SH-SY5Y (cell line): Measurements from ENCODE around the gene TMEM87B.

Experiments
- GATA2 ChIP-seq: IDR thresholded peaks from 2 replicates; pipeline ENCODE4 v1.6.1; 2011; ENCODE audit warnings: mild to moderate bottlenecking, low read depth, low read length
- GATA3 ChIP-seq: IDR thresholded peaks from 2 replicates; pipeline ENCODE4 v1.6.1; 2011; ENCODE audit warnings: low read depth, mild to moderate bottlenecking, low read length, moderate library complexity

TMEM87B gene

DNA sequence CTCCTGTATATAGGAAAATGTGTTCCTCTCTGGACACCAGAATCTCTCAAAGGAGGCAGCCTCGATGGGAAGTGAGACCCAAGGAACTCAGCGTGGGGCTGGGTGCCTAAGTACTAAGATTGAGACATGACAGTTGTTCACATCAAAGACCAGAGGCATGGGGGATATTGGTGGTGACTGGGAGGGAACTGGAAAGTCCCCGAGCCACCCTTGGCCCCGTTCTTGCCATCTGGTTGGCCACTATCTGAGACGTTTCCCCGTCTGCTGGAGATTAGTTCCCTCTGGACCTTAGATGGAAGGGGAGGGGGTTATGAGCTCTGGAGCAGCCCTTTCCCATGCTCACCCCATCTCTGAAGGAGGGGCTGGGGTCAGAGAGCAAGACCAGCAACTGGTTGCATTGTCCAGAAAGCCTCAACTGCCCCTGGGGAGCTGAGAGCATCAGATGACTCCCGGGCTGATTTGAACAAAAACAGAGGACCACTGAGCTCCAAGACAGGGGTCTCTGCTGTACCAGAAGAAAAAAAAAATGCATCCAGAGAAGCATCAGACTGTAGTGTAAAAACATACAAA lies 94.9 kb downstream of the TMEM87B start:
- TF ChIP-seq GATA2 (no peak), GATA3 (no peak)

- TF ChIP-seq GATA3 (no peak), GATA2 (no peak)
Observed at GRCh38 chr2:112150447-112150846, 95.4 kb downstream of the TMEM87B start.

DNA sequence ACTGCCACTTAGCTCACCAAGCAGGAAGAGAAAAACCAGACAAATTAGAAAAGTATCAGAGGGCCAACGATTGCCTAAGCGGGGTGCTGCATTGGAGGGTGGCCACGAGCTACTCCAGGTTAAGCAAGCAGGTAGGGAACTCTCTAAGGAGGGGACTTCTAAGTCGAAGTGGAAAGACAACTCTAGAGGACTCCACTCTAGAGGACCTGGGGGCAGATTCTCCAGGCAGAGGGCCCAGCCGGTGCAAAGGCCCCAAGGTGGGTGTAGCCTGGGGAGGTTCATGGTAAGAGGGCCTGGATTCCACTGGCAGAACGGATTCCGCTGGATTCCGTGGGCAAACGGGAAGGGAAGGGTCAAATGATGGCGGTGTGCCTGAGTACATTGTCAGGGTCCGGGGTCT lies 95.8 kb downstream of the TMEM87B start:
- TF ChIP-seq GATA3 (no peak), GATA2 (no peak)

DNA sequence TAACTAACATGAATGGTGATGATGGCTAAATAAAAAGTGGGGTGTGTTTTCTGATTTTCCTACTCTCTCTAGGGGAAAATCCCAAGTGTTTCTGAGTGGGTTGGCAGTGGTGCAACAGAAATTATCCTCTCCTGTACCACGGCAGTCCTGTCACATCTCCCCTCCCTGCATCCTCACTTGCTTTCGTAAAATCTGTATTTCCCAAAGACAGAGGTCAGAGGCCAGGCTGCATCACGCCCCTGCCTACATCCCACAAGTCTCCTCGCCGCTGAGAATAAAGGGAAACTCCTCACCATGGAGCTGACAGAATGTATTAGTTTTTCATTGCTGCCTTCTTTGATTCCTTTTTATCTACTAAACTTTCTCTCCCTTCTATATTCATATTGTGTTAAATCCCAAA lies 96.2 kb downstream of the TMEM87B start:
- no peak for TF ChIP-seq GATA2
- no peak for TF ChIP-seq GATA3

- no peak for TF ChIP-seq GATA3
- no peak for TF ChIP-seq GATA2
Observed at GRCh38 chr2:112151701-112152440, 96.8 kb downstream of the TMEM87B start.

DNA sequence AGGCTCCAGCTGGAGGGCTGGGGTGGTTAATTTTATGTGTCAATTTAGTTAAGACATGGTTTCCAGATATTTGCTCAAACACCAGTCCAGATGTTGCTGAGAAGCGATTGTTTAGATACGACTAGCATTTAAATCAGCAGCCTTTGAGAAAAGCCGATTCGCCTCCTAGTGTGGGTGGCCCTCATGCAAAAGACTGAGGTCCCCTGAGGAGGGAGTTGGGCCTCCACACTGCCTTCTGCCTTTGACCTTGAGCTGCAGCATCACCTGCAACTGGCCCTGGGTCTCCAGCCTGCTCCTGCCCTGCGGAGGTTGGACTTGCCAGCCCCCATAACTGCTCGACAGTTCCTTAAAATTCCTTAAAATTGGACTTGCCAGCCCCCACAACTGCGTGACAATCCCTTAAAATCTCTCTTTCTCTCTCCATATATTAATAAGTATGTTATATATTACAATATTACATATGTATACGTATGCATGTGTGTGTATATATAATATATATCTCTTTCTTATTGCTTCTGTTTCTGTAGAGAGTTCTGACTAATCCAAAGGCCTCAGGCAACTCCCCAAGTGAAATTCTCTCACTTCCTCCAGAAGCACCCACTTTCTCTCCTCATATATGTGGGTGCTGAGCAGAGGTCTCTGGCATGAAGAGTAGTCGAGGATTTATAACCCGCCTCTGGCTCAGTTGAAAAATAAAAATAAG lies 97.6 kb downstream of the TMEM87B start:
- TF ChIP-seq GATA2 (no peak), GATA3 (no peak)

DNA sequence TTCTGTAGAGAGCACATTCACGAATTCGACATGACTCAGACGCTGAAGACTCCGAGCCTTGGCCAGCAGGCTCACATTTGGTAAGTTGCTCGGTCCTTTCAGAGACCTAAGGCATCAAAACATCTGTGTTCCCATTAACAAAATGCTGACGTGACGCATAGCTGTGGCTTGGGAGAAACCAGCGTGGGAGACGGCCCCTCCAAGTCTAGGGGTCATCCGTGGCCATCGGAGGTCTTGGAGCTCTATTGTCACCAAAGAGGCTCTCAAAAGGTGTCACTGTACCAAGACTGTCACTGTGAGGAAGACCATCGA lies 98.1 kb downstream of the TMEM87B start:
- TF ChIP-seq GATA3: no peak
- no peak for TF ChIP-seq GATA2

DNA sequence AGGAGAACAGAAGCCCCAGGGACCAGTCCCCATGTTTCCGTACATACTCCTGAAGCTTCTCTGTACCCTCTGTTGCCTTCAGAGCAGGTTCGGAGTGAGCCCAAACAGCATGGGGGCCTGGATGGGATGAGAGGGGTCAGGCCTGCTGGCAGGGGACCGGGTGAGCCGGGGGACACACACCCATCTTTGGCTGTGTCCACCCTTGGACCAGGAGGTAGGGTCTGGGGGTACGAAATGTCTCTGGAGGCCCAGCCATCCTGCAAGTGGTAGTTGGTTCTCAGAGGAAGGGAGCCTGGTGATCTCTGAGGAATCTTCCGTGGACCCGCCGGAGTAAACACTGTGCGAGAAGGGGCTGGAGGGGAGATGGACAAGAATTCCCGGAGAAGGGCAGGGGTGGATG lies 98.4 kb downstream of the TMEM87B start:
- TF ChIP-seq GATA2 (no peak), GATA3 (no peak)

GRCh38 chr2:112154246-112155117 lies 99.4 kb downstream of the TMEM87B start:
- TF ChIP-seq GATA2 (no peak), GATA3 (no peak)

- TF ChIP-seq GATA3 (no peak), GATA2 (no peak)
Observed at GRCh38 chr2:112155331-112156151, 100.5 kb downstream of the TMEM87B start.

DNA sequence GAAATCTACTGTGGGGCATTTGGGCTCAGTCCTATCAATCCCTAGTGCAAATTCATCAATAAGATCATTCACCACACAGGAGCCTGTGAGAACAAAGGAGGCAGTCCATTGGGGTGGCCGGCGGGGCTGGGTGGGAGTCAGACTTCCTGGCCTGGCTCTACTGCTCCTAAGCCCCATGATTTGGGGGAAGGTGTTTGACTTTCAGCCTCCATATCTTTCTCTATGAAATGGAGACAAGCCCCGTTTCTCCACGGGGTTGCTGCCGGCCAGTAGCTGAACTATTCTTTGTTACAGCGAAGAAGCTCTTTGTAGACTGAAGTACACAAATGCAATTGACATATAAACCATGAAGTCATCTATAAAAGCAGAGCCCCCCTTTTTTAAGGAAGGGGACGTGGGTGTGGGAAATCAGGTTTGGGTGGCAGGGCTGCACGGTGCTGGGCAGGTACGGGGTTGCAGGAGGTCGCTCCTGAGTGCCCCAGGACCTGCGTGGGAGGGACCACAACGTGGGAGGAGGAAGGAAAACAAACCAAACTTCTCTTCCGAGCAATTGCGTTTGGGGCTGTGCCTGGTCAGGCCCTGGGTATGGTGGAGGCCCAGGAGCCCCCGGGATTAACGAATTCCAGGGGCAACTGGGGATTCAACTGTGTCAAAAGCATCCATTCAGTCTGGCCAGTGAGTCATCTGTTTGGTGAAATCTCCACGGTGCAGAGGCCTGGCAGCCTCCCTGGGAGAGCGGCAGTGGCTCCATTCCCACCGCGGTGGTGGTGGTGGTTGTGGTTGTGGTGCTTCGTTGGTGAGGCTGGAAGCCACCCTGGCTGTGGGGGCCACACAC lies 101.3 kb downstream of the TMEM87B start:
- no peak for TF ChIP-seq GATA2
- no peak for TF ChIP-seq GATA3

DNA sequence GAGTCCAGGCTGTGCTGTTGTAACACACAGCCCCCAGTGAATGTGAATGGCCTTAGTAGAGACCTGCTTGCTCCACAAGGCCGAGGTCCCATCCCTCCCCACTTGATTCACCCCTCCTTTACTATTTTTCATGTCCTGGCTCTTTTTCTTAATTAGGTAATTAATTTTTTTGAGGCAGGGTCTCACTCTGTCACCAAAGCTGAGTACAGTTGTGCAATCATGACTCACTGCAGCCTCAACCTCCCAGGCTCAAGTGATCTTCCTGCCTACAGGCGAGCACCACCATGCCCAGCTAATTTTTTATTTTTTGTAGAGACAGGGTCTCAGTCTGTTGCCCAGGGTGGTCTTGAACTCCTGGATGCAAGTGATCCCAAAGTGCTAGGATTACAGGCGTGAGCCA lies 102.4 kb downstream of the TMEM87B start:
- TF ChIP-seq GATA3: no peak

DNA sequence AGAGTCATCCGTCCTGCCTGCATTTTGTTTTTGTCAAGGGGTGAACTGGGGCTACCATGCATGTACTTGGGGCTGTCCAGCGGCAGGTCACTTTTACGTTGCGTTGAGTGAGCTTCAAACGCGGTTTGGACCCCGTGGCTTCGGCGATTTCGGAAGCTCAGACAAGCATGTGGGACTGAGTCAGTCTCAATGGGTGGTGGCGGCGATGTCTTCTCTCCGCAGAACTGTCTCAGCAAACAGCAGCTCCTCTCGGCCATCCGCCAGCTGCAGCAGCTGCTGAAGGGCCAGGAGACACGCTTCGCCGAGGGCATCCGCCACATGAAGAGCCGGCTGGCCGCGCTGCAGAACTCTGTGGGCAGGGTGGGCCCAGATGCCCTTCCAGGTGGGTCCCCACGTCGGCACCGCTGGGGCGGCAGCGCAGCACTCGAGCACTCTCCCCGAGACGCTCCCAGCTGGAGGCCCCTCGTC lies 104.4 kb downstream of the TMEM87B start:
- TF ChIP-seq GATA3 (no peak), GATA2 (no peak)
